ENCODE measurements around the gene SECISBP2.
"Not testable (repeated sequence)": the region's sequence is repeated elsewhere in the genome, so short reads cannot be mapped to it uniquely, and the experiment has no call there.

Gene SECISBP2

GRCh38 chr9:89318123-89319014 lies at the start of gene SECISBP2:
TSS of gene SECISBP2 (plus strand) at chr9:89318500. CDS start at chr9:89318577, 77 bp downstream.
- Mint-ChIP-seq H3K27me3 (no peaks in the 10 kb centered on the region), H3K4me1 (peaks cover 25 to 50% of the 10 kb centered on the region in 2 donors), H3K36me3 (peaks cover 34 to 36% of the 10 kb centered on the region in 2 donors), H3K4me3 (peak within 1 kb of the TSS; percentile 91 to 95), H3K9me3 (no peaks in the 10 kb centered on the region), H3K27ac (peak within 1 kb of the TSS; percentile 99)
- DNase-seq (peak; percentile 94), ATAC-seq (replicated peaks) (peak; percentile 92 to 93)

- no peak for DNase-seq
- peaks cover 19 to 32% of the 10 kb centered on the region in 2 donors for H3K36me3 Mint-ChIP-seq
- peaks cover 23 to 26% of the 10 kb centered on the region in 2 donors for H3K9me3 Mint-ChIP-seq
- H3K4me1 Mint-ChIP-seq: no peaks in the 10 kb centered on the region
- ATAC-seq (replicated peaks): no peak
- H3K27ac Mint-ChIP-seq: no peak overlapping the region
- no peak overlapping the region for H3K4me3 Mint-ChIP-seq
- H3K27me3 Mint-ChIP-seq: peaks cover 7 to 14% of the 10 kb centered on the region in 2 donors
Measured at GRCh38 chr9:89273528-89274279, 44.6 kb upstream of the SECISBP2 start.

GRCh38 chr9:89274838-89275237 lies 43.5 kb upstream of the SECISBP2 start:
- H3K4me1 Mint-ChIP-seq: no peaks in the 10 kb centered on the region
- H3K9me3 Mint-ChIP-seq: peaks cover 22 to 23% of the 10 kb centered on the region in 2 donors
- no peak for ATAC-seq (replicated peaks)

GRCh38 chr9:89276040-89276439 lies 42.3 kb upstream of the SECISBP2 start:
- Mint-ChIP-seq H3K36me3 (peaks cover 19 to 32% of the 10 kb centered on the region in 2 donors), H3K27me3 (peaks cover 7 to 10% of the 10 kb centered on the region in 2 donors), H3K9me3 (peaks cover 22 to 23% of the 10 kb centered on the region in 2 donors)
- not testable (repeated sequence) for ATAC-seq (replicated peaks); H3K27ac Mint-ChIP-seq; H3K4me1 Mint-ChIP-seq; DNase-seq; H3K4me3 Mint-ChIP-seq

More at GRCh38 chr9:89274838-89275237, 43.5 kb upstream of the SECISBP2 start:
- H3K27me3 Mint-ChIP-seq: peaks cover 7 to 10% of the 10 kb centered on the region in 2 donors
- peaks cover 19 to 32% of the 10 kb centered on the region in 2 donors for H3K36me3 Mint-ChIP-seq
- H3K4me3 Mint-ChIP-seq: no peak overlapping the region
- H3K27ac Mint-ChIP-seq: no peak overlapping the region
- no peak for DNase-seq

- DNase-seq (no peak), ATAC-seq (replicated peaks) (no peak)
- no peak overlapping the region for H3K27ac Mint-ChIP-seq
- H3K36me3 Mint-ChIP-seq: peaks cover 18 to 28% of the 10 kb centered on the region in 2 donors
- no peaks in the 10 kb centered on the region for H3K4me1 Mint-ChIP-seq
- H3K9me3 Mint-ChIP-seq: peaks cover 14 to 21% of the 10 kb centered on the region in 2 donors
- H3K27me3 Mint-ChIP-seq: peaks cover 0 to 5% of the 10 kb centered on the region in 2 donors
- no peak overlapping the region for H3K4me3 Mint-ChIP-seq
Measured at GRCh38 chr9:89277043-89277442, 41.3 kb upstream of the SECISBP2 start.

GRCh38 chr9:89277454-89277853 lies 40.8 kb upstream of the SECISBP2 start:
- H3K36me3 Mint-ChIP-seq: peaks cover 18 to 27% of the 10 kb centered on the region in 2 donors
- H3K4me3 Mint-ChIP-seq: no peak overlapping the region
- ATAC-seq (replicated peaks) (no peak), DNase-seq (no peak)
- peaks cover 14 to 20% of the 10 kb centered on the region in 2 donors for H3K9me3 Mint-ChIP-seq
- H3K27ac Mint-ChIP-seq: no peak overlapping the region
- no peaks in the 10 kb centered on the region for H3K4me1 Mint-ChIP-seq
- H3K27me3 Mint-ChIP-seq: peaks cover 0 to 5% of the 10 kb centered on the region in 2 donors

GRCh38 chr9:89278551-89278950 lies 39.7 kb upstream of the SECISBP2 start:
- ATAC-seq (replicated peaks) (no peak), DNase-seq (no peak)
- Mint-ChIP-seq H3K4me3 (no peak overlapping the region), H3K9me3 (peaks cover 5 to 16% of the 10 kb centered on the region in 2 donors), H3K36me3 (peaks cover 14 to 19% of the 10 kb centered on the region in 2 donors), H3K27ac (no peak overlapping the region), H3K4me1 (peaks cover 0 to 3% of the 10 kb centered on the region in 2 donors), H3K27me3 (no peaks in the 10 kb centered on the region)

- DNase-seq (no peak), ATAC-seq (replicated peaks) (peak in 1 of 2 donors; percentile 47)
- Mint-ChIP-seq H3K36me3 (peaks cover 9 to 18% of the 10 kb centered on the region in 2 donors), H3K9me3 (peaks cover 0 to 11% of the 10 kb centered on the region in 2 donors), H3K4me1 (peaks cover 0 to 3% of the 10 kb centered on the region in 2 donors), H3K27me3 (no peaks in the 10 kb centered on the region), H3K4me3 (no peak overlapping the region), H3K27ac (no peak overlapping the region)
Measured at GRCh38 chr9:89278997-89279739, 39.1 kb upstream of the SECISBP2 start.

GRCh38 chr9:89281106-89281505 lies 37.2 kb upstream of the SECISBP2 start:
- no peak for ATAC-seq (replicated peaks)
- Mint-ChIP-seq H3K27me3 (no peaks in the 10 kb centered on the region), H3K4me3 (no peak overlapping the region), H3K36me3 (peaks cover 2 to 11% of the 10 kb centered on the region in 2 donors), H3K4me1 (peaks cover 0 to 3% of the 10 kb centered on the region in 2 donors), H3K9me3 (peaks cover 0 to 4% of the 10 kb centered on the region in 2 donors), H3K27ac (no peak overlapping the region)
- no peak for DNase-seq

- Mint-ChIP-seq H3K36me3 (peaks cover 5 to 10% of the 10 kb centered on the region in 2 donors), H3K4me3 (peak overlapping the region; percentile 67 to 78)
- DNase-seq; H3K4me1 Mint-ChIP-seq; H3K27me3 Mint-ChIP-seq; H3K9me3 Mint-ChIP-seq; ATAC-seq (replicated peaks); H3K27ac Mint-ChIP-seq: not testable (repeated sequence)
Measured at GRCh38 chr9:89282248-89282968, 35.9 kb upstream of the SECISBP2 start.

- no peak for ATAC-seq (replicated peaks)
Measured at GRCh38 chr9:89284076-89284475, 34.2 kb upstream of the SECISBP2 start.

GRCh38 chr9:89291741-89292140 lies 26.6 kb upstream of the SECISBP2 start:
- H3K36me3 Mint-ChIP-seq: peaks cover 9 to 10% of the 10 kb centered on the region in 2 donors
- no peak for ATAC-seq (replicated peaks)
- peaks cover 0 to 3% of the 10 kb centered on the region in 2 donors for H3K27me3 Mint-ChIP-seq
- DNase-seq: no peak
- no peak overlapping the region for H3K27ac Mint-ChIP-seq
- H3K9me3 Mint-ChIP-seq: peaks cover 0 to 9% of the 10 kb centered on the region in 2 donors
- no peaks in the 10 kb centered on the region for H3K4me1 Mint-ChIP-seq
- no peak overlapping the region for H3K4me3 Mint-ChIP-seq

More at GRCh38 chr9:89284076-89284475, 34.2 kb upstream of the SECISBP2 start:
- H3K9me3 Mint-ChIP-seq: no peaks in the 10 kb centered on the region
- no peak for DNase-seq
- H3K27me3 Mint-ChIP-seq: no peaks in the 10 kb centered on the region
- peaks cover 5 to 11% of the 10 kb centered on the region in 2 donors for H3K36me3 Mint-ChIP-seq
- H3K27ac Mint-ChIP-seq: no peak overlapping the region
- H3K4me3 Mint-ChIP-seq: no peak overlapping the region
- peaks cover 0 to 3% of the 10 kb centered on the region in 2 donors for H3K4me1 Mint-ChIP-seq

- Mint-ChIP-seq H3K27ac (peak overlapping the region; percentile 9), H3K9me3 (peaks cover 0 to 9% of the 10 kb centered on the region in 2 donors), H3K4me1 (no peaks in the 10 kb centered on the region), H3K36me3 (peaks cover 3 to 4% of the 10 kb centered on the region in 2 donors), H3K27me3 (peaks cover 0 to 3% of the 10 kb centered on the region in 2 donors), H3K4me3 (no peak overlapping the region)
- ATAC-seq (replicated peaks): no peak
- DNase-seq: no peak
Measured at GRCh38 chr9:89293014-89293413, 25.3 kb upstream of the SECISBP2 start.

All from stimulated activated naive B cell treated with anti-CD40 and anti-IgM and Interleukin-4, amounts not matched to agents 10 μg/mL and 1 μg/mL and 100 μg/mL, for 72 hours (primary cell).